GM21367 (cell line): ENCODE data around the gene STRA6.

Experiments used
- ATAC-seq: cut with Tn5 transposase; IDR thresholded peaks from one replicate; pipeline ENCODE4 v1.9.1; 2021; ENCODE audit not compliant: unreplicated experiment

Gene STRA6

GRCh38 chr15:74227968-74228722 is 25.6 kb upstream of the STRA6 start:
- ATAC-seq: no peak

DNA sequence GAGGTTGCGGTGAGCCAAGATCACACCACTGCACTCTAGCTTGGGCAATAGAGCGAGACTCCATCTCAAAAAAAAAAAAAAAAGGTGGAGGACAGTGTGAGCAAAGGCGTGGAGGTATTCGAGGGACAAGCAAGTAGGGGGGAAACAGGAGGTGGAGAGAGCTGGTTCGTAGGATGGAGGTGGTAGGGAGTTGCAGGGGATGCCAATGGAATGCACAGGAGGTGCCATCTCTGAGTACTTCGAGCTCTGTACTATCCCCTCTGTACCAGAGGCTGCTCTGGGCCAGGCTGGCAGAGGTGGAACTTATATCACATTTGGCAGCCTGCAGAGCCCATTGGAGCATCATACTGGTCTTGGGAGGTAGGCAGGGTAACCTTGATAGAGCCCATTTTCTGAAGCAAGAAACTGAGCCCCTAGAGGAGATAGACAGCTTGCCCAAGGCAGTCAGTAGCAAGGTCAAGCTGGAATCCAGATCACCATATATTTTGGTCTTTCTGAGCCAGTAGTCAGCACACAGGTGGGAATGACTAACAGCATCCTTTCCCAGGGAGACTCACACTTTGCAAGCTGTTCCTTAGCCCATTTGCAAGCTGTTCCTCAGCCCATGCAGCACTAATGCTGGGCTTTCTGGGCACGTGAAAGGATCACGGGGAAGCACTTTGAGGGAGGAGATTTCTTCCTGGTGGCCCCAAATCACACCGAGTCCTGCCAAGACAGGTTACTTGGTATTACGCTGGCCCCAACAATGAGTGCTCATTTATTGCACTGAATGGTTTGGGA is 24.4 kb upstream of the STRA6 start:
- ATAC-seq: no peak

DNA sequence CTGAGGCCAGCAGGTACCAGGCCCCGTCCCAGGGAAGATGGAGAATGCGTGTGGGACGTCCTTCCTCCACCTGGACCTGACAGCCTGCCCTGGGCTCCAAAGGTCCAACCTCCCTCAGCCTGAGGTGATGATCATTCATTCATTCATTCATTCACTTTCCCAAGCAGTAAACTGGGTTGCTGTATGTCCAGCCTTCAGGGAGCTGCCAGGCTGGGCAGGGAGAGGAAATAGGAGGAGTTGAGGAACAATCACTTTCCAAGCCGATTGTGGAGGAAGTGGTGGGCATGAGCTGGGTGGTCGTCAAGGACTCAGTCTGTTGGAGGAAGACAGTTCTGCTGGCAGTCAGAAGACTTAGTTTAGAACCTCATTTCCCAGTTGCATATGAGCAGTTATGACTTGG is 23.3 kb upstream of the STRA6 start:
- no peak for ATAC-seq

GRCh38 chr15:74222240-74223119 is 19.9 kb upstream of the STRA6 start:
- no peak for ATAC-seq

DNA sequence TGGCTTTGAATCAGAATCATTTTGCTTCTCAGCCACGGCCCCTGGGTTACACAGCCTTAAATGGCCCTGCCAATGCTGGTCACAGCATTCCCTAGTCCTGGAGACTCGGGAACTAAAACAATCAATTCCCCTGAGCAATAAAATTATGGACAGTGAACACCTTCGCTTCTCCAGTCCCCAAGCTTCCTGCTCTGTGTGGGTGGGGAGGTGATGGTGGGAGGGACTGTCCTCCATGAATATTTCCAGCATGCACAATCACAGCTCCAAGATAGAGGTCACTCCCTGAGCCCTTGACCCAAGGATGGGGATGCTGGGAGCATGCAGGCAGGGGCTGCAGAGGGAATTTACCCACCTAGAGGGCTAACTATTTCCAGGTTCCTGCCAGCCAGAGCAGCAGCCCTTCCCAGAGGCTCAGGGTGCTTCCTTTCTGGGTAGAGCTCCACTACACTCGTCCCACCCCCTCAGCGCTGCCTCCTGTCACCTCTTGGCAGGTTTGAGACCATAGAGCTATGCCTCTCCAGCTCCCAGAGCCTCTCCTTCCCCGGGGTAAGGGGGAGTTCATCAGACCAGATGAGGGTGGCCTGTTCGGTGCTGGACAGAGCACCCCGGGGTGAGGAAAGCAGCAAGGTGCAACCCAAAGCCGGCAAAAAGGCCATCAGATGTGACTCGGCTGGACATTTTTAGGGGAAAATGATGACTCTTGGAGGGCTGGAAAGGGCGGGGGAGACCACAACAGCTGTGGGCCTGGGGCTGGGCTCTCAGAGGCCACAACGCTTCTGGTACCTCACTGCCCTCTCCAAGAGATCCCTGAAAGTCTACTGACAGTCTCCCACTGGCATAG is 19.0 kb upstream of the STRA6 start:
- ATAC-seq: no peak

DNA sequence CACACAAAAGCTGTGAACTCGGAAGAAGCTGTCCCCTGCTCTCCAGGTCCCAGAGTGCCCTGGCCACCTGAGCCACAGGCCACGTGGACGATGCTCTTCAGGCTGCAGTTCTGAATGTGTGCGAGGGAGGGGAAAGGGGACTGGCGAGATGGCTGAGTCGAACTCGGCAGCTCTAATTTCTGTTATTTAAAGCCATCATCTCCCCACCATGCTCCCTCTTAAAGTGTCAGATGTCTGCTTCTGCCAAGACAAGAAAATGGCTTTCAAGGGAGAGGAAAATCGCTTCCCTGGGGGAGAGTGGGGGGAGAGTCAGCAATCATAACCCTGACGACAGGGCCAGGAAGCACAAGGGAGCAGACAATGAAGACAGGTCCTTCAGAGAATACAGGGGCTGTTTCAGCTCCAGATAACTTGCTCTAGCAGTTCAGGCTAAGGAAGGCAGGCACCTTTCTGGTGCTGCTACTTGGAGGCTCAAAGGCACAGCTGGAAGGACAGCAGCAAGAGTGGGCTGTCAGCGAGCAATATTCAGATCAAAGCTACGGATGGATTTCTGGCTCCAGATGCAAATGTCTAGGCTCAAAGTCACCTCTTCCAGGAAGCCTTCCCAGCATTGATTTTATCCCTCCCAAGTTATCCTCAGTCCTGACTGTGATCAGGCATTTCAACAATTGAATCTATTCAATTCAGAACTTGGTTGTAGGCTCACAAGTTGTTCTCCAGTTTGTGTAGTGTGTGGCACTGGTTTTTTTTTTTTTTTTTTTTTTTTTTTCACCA is 18.1 kb upstream of the STRA6 start:
- no peak for ATAC-seq

- ATAC-seq: no peak
Observed at GRCh38 chr15:74217907-74218885, 15.6 kb upstream of the STRA6 start.

DNA sequence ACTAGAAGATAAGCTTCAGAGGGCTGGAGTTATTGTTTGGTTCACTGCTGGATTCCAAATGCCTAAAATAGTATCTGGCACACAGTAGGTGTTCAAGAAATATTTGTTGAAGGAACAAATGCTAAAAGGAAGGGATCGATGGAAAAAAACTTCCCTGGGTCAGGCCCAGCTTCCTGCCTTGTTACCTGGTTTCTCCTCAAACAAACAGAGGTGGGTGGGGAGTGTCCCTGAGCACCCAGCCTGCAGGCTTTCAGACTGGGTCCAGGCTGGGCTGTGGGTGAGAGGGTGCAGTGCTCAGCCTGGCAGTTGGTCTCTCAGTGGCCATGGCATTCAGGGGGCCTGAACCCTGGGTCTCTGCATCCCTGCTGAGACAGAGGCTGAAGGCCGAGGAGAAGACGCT is 14.4 kb upstream of the STRA6 start:
- ATAC-seq: no peak

DNA sequence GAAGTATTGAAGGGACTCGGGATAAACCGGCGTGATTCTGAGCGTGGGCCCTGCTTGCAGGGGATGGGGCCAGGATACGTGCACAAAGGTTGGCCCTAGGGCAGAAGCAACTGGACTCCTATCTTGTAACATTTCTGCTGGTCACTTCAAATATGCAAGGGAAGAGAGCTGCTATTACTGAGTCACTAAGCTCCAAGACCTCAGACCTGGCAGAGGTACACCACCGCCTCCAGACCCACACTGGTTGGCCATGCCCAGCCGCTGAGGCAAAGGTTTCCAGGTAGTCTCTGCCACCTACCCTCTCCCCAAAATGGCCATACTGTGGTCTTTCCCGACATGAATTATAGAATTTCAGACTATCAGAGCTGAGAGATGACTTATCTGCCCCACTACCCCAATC is 13.4 kb upstream of the STRA6 start:
- no peak for ATAC-seq

DNA sequence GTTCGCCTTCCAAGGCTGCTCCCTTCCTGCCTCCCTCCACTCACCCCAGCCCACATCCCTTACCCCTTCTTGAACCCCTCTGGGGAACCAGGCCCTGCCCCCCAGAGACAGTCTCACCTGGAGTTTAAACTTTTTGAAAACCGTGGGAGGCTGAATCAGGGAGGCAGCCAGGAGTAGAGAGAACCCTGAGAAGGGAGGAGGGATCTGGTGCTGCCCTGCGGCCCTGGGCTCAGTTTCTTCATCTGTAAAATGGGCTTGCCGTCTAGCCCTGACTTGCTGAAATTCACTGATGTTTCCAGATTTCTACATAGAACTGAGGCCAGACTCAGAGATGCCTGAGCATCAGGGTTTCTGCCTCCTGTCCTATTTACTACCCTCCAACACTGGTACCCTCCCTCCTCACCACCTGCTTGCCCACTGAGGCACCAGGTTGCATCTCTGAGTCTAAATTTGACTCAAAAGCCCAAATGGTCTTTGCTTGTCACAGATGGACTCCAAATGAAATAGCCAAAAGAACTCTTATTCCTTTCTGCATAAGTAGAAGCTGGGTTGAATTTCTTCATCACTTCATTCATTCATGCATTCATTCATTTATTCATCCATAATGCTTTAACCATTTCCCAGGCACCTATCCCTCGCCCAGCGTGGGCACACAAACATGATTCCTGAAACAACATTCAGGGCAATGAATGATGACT is 11.9 kb upstream of the STRA6 start:
- no peak for ATAC-seq

GRCh38 chr15:74213858-74214284 is 11.3 kb upstream of the STRA6 start:
- no peak for ATAC-seq

DNA sequence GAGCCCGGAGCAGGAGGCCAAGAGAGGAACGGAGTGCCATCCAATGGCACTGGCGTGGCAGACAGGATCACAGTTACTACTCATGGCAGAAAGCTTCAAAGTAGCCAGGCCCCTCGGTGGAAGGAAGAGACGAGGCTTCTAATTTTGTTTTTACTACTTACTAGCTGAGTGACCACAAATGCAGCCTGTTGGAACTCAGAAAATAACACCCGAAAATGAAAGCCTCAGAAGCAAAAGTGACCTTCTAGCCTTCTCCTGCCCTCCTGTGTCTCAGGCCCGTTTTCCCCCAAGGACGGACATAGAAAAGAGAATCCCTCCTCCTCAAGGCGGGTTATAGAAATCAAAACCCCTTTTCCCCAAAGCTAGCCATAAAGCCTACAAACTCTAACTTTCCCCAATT is 9.9 kb upstream of the STRA6 start:
- no peak for ATAC-seq

DNA sequence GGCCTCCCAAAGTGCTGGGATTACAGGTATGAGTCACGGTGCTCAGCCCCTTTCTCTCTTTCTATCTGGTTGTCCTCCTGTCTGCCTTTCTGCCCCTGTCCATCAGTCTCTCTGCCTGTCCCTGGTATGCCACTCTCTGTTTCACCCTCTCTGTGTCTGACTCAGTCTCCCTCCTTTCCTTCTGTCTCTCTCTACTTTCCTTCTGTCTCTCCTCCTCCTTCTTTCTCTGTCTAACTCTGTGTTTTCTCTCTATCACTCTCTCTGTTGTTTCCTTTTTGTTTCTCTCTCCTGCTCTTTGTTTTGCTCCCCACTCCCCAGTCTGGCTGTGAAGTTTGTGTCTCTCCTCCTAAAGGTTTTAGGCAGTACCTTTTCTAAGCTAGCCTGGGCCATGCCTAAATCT is 9.1 kb upstream of the STRA6 start:
- ATAC-seq: no peak

DNA sequence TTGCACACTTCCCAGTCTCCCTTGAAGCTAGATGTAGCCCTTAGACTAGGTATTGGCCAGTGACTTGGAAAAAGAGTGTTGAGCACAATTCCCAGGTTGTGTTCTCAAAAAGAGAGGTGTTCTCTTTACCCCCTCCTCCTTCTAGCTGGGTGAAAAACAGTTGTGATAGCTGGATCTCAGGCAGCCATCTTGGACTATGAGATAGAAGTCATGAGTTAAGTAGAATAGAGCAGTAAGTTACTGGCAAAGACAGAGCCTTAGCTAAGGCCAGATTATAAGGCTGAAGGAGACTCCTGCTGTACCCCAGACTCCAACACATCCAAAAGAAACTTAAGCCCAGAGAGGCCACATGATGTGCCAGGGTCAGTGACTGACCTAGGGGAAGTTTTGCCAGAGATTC is 8.1 kb upstream of the STRA6 start:
- no peak for ATAC-seq

DNA sequence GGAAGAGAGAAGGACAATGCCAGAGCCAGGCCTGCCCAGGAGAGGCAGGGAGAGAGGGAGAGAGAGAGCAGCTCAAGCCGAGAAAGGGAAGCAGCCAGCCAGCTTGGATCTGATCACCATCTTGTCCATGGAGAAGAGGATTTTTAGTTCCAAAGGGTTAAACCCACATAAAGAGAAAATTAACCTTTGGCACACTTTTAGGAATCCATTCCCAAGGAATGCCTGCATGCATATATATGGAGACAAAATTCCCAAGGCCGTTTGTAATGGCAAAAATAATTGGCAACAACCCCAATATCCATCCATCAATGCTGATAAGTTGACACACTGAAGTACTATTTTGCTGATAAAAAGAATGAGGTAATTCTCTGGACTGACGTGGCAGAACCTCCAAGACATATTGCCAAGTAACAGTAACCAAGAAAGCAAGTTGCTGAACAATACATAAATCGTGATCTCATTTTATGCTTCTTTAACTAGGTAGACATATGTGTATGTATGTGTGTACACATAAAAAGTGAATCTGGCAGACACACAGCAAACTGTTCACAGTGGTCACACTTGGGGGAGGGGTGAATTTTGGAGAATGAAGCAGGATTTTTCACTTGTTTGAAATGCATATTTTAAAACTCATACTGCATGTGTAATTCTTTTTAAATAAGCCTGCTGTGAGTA is 7.5 kb upstream of the STRA6 start:
- no peak for ATAC-seq

- ATAC-seq: no peak
Observed at GRCh38 chr15:74209560-74209958, 7.0 kb upstream of the STRA6 start.

DNA sequence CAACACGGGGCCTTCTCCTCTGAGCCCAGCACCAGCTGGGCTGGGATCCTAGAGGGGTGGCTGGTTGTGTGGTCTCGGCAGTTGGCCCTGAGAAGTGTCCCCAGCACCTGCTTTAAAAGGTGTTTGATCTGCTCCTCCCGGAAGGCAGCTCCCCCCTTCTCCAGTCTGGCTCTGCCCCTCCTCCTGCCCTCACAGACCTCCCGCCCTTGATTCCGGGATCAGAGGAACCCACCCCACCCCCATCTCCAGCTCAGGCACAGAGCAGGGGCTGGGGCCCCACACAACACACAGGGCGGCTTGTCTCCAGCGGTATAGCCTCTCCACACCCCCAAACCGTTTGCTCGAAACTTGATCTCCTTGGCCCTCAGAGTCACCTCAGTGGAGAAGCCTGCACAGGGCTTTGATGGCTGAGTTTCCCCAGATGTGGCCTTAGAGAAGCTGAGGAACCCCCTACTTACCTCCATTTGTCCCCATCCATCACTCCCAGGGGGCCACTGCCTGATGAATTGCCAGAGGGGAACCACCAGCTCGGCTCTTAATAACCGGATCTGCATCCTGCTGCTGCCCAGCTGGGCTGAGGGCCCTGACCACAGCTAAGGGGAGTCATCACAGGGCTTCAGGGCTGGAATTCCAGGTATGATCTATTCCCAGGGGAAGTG is 6.4 kb upstream of the STRA6 start:
- ATAC-seq: no peak
